GM19467 (cell line): ENCODE measurements around the gene LYPD8.

Experiments
- ATAC-seq: cut with Tn5 transposase; IDR thresholded peaks from one replicate; pipeline ENCODE4 v1.9.1; 2021; ENCODE audit warnings: mild to moderate bottlenecking, moderate library complexity; ENCODE audit not compliant: unreplicated experiment

Gene LYPD8

GRCh38 chr1:248702714-248703113 lies 52.8 kb downstream of the LYPD8 start, which contains the start of gene OR14I1:
OR14I1 (minus strand) TSS chr1:248702766.
- no peak for ATAC-seq

- no peak for ATAC-seq
Measured at GRCh38 chr1:248699099-248699498, 56.5 kb downstream of the LYPD8 start.

GRCh38 chr1:248697907-248698306 lies 57.7 kb downstream of the LYPD8 start:
- ATAC-seq = no peak

- ATAC-seq = no peak
Measured at GRCh38 chr1:248696774-248697173, 58.8 kb downstream of the LYPD8 start.

GRCh38 chr1:248696261-248696660 lies 59.3 kb downstream of the LYPD8 start:
- ATAC-seq = no peak

- no peak for ATAC-seq
Measured at GRCh38 chr1:248695451-248696132, 60.0 kb downstream of the LYPD8 start.

GRCh38 chr1:248691567-248692155 lies 63.9 kb downstream of the LYPD8 start:
- ATAC-seq = no peak
